WTC11 (cell line): ENCODE results near the gene ASB15. TPM values are rescaled to one million over a fixed set of nuclear protein-coding genes. Genes with fewer than 3 reads are reported as not detected.
A peak's percentile ranks its signal among the peaks of the same experiment; 100 is the strongest.

Experiments
- ATAC-seq: fragments of 200-7000 bp; cut with Tn5 transposase; 2 replicates; pipeline ENCODE4 v1.10.0; 2021; ENCODE audit warnings: mild to moderate bottlenecking, moderate library complexity
- CTCF ChIA-PET: fragments of 300-600 bp; sonication (Branson Sonifier 250); formaldehyde crosslinking; loops from one replicate; lab custom pipeline; 2021; ENCODE audit warnings: antibody characterized with exemption; lab: Charles Lee
- POLR2A ChIA-PET: fragments of 350-600 bp; sonication (Branson Sonifier 250); formaldehyde crosslinking; loops from one replicate; lab custom pipeline; 2021; ENCODE audit warnings: antibody characterized with exemption; lab: Charles Lee
- DNase-seq: peaks from one replicate; pipeline ENCODE4 v3.0.0; 2021; ENCODE audit warnings: low spot score
- H3K27ac Mint-ChIP-seq: 2 replicates; pipeline ENCODE4 v1.8.0; 2021; ENCODE audit warnings: mixed read lengths
- H3K27me3 Mint-ChIP-seq: 2 replicates; pipeline ENCODE4 v1.8.0; 2021; ENCODE audit warnings: low read depth, mild to moderate bottlenecking, moderate library complexity, mixed read lengths
- H3K36me3 Mint-ChIP-seq: 2 replicates; pipeline ENCODE4 v1.8.0; 2021; ENCODE audit warnings: mixed read lengths
- H3K4me1 Mint-ChIP-seq: 2 replicates; pipeline ENCODE4 v1.8.0; 2022; ENCODE audit warnings: mixed read lengths
- H3K4me3 Mint-ChIP-seq: 2 replicates; pipeline ENCODE4 v1.8.0; 2021; ENCODE audit warnings: mild to moderate bottlenecking, moderate library complexity, mixed read lengths
- H3K9me3 Mint-ChIP-seq: 2 replicates; pipeline ENCODE4 v1.8.0; 2021; ENCODE audit warnings: mixed read lengths
- CBFB ChIP-seq: sonication (generic); formaldehyde crosslinking; IDR thresholded peaks from 2 replicates; pipeline ENCODE4 v1.8.1; 2022; ENCODE audit warnings: mild to moderate bottlenecking, low read depth, missing genetic modification reagents
- ETV6 ChIP-seq: sonication (generic); formaldehyde crosslinking; IDR thresholded peaks from 2 replicates; pipeline ENCODE4 v1.8.1; 2022; ENCODE audit warnings: mild to moderate bottlenecking, missing genetic modification reagents
- FOXK1 ChIP-seq: sonication (generic); formaldehyde crosslinking; IDR thresholded peaks from 2 replicates; pipeline ENCODE4 v1.8.0; 2022; ENCODE audit warnings: mild to moderate bottlenecking, moderate library complexity, missing genetic modification reagents
- JUN ChIP-seq: sonication (generic); formaldehyde crosslinking; IDR thresholded peaks from 2 replicates; pipeline ENCODE4 v1.8.0; 2023; ENCODE audit warnings: mild to moderate bottlenecking, missing genetic modification reagents
- MXD4 ChIP-seq: fragments of 250-450 bp; sonication (Bioruptor Pico); IDR thresholded peaks from 2 replicates; pipeline ENCODE4 v1.8.0; 2021; ENCODE audit warnings: mild to moderate bottlenecking, moderate library complexity, borderline replicate concordance
- NFYB ChIP-seq: sonication (generic); formaldehyde crosslinking; conservative IDR thresholded peaks from 2 replicates; pipeline ENCODE4 v1.8.0; 2022; ENCODE audit warnings: low read depth, missing genetic modification reagents
- NR3C1 ChIP-seq: sonication (generic); formaldehyde crosslinking; conservative IDR thresholded peaks from 2 replicates; pipeline ENCODE4 v1.8.1; 2023; ENCODE audit warnings: low read depth, mild to moderate bottlenecking, missing genetic modification reagents
- RELA ChIP-seq: sonication (generic); formaldehyde crosslinking; IDR thresholded peaks from 2 replicates; pipeline ENCODE4 v1.8.1; 2022; ENCODE audit warnings: missing genetic modification reagents, mild to moderate bottlenecking, borderline replicate concordance
- SMAD3 ChIP-seq: sonication (generic); formaldehyde crosslinking; IDR thresholded peaks from 2 replicates; pipeline ENCODE4 v1.8.0; 2022; ENCODE audit warnings: missing genetic modification reagents, mild to moderate bottlenecking, borderline replicate concordance
- SMAD4 ChIP-seq: sonication (generic); formaldehyde crosslinking; IDR thresholded peaks from 2 replicates; pipeline ENCODE4 v1.8.0; 2022; ENCODE audit warnings: mild to moderate bottlenecking, missing genetic modification reagents
- SOX15 ChIP-seq: fragments of 250-450 bp; sonication (Bioruptor Pico); IDR thresholded peaks from 2 replicates; pipeline ENCODE4 v1.9.0; 2021; ENCODE audit warnings: mild to moderate bottlenecking
- SP1 ChIP-seq: sonication (generic); formaldehyde crosslinking; conservative IDR thresholded peaks from 2 replicates; pipeline ENCODE4 v1.8.1; 2022; ENCODE audit warnings: missing genetic modification reagents
- TCF7 ChIP-seq: sonication (generic); formaldehyde crosslinking; IDR thresholded peaks from 2 replicates; pipeline ENCODE4 v1.8.0; 2022; ENCODE audit warnings: mild to moderate bottlenecking, low read depth, missing genetic modification reagents, moderate library complexity
- TEAD4 ChIP-seq: sonication (generic); formaldehyde crosslinking; IDR thresholded peaks from 2 replicates; pipeline ENCODE4 v1.8.0; 2022; ENCODE audit warnings: mild to moderate bottlenecking, missing genetic modification reagents
- ZNF121 ChIP-seq: sonication (generic); formaldehyde crosslinking; IDR thresholded peaks from 2 replicates; pipeline ENCODE4 v1.8.0; 2023; ENCODE audit warnings: missing genetic modification reagents
- ZNF138 ChIP-seq: sonication (generic); formaldehyde crosslinking; conservative IDR thresholded peaks from 2 replicates; pipeline ENCODE4 v1.8.1; 2022; ENCODE audit warnings: mild to moderate bottlenecking, moderate library complexity, missing genetic modification reagents
- ZNF263 ChIP-seq: sonication (generic); formaldehyde crosslinking; IDR thresholded peaks from 2 replicates; pipeline ENCODE4 v1.8.1; 2022; ENCODE audit warnings: low read depth, mild to moderate bottlenecking, moderate library complexity, missing genetic modification reagents
- total RNA-seq: library from RNA; stranded (reverse); gene quantifications from 3 replicates; pipeline ENCODE4 v1.2.3, GENCODE V29; 2021
- TF ChIP-seq, protein P1 (sequence below): sonication (generic); formaldehyde crosslinking; IDR thresholded peaks from 2 replicates; pipeline ENCODE4 v1.8.1; 2022; ENCODE audit warnings: low read depth, mild to moderate bottlenecking, moderate library complexity, missing genetic modification reagents, borderline replicate concordance
- TF ChIP-seq, protein P2 (sequence below): sonication (generic); formaldehyde crosslinking; IDR thresholded peaks from 2 replicates; pipeline ENCODE4 v1.8.1; 2023; ENCODE audit warnings: mild to moderate bottlenecking, missing genetic modification reagents
- TF ChIP-seq, protein P3 (sequence below): sonication (generic); formaldehyde crosslinking; IDR thresholded peaks from 2 replicates; pipeline ENCODE4 v1.8.1; 2023; ENCODE audit warnings: mild to moderate bottlenecking, missing genetic modification reagents, borderline replicate concordance
- TF ChIP-seq, protein P4 (sequence below): sonication (generic); formaldehyde crosslinking; conservative IDR thresholded peaks from 2 replicates; pipeline ENCODE4 v1.8.1; 2023; ENCODE audit warnings: mild to moderate bottlenecking, low read depth, missing genetic modification reagents, moderate library complexity
- TF ChIP-seq, protein P5 (sequence below): sonication (generic); formaldehyde crosslinking; IDR thresholded peaks from 2 replicates; pipeline ENCODE4 v1.8.1; 2022; ENCODE audit warnings: missing genetic modification reagents, borderline replicate concordance

ASB15 gene
- total RNA-seq, 1 experiment from 2014 or later: not detected

DNA sequence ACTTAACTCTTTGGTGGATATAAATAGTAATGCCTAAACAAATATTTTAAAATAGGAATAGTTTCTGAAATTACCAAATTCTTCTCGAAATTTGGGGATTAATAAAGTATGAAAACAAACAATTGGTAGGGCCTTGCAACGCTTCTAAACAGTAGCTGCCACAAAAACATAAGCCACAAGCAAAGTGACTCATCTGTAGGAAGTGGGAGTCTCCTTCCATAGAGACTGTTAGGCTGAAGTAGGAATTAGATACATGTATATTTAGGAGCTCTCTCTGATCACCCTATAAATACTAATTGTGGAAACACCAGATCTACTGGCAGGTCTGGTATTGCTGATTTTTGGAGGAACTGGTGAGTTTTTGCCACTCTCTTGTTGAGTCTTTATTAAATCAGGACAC, 48.3 kb downstream of the ASB15 start:
- ChIA-PET POLR2A (no interaction called here), CTCF (interaction anchor here (1.8 kb wide), 1 partner anchor 33 kb away, joined by 6 read pairs; no protein-coding TSS in a partner anchor)
- H3K27ac Mint-ChIP-seq: no peak overlapping the region
- ATAC-seq (no peak), DNase-seq (no peak)
- no peak overlapping the region for H3K4me3 Mint-ChIP-seq
- no peaks in the 10 kb centered on the region for H3K36me3 Mint-ChIP-seq
- TF ChIP-seq SOX15 (CRISPR knock-in tag) (no peak), JUN (CRISPR knock-in tag) (no peak), ZNF263 (CRISPR knock-in tag) (no peak), NR3C1 (no peak), RELA (CRISPR knock-in tag) (no peak), FOXK1 (CRISPR knock-in tag) (no peak), ZNF138 (CRISPR knock-in tag) (no peak), CBFB (CRISPR knock-in tag) (no peak), SMAD3 (CRISPR knock-in tag) (no peak), NFYB (no peak), SMAD4 (CRISPR knock-in tag) (no peak), TEAD4 (CRISPR knock-in tag) (no peak), TCF7 (CRISPR knock-in tag) (no peak)
- TF ChIP-seq, protein P1, sequence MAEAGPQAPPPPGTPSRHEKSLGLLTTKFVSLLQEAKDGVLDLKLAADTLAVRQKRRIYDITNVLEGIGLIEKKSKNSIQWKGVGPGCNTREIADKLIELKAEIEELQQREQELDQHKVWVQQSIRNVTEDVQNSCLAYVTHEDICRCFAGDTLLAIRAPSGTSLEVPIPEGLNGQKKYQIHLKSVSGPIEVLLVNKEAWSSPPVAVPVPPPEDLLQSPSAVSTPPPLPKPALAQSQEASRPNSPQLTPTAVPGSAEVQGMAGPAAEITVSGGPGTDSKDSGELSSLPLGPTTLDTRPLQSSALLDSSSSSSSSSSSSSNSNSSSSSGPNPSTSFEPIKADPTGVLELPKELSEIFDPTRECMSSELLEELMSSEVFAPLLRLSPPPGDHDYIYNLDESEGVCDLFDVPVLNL (CRISPR knock-in tag): no peak
- H3K9me3 Mint-ChIP-seq: no peaks in the 10 kb centered on the region
- H3K4me1 Mint-ChIP-seq: peaks cover 26% of the 10 kb centered on the region
- H3K27me3 Mint-ChIP-seq: no peaks in the 10 kb centered on the region

DNA sequence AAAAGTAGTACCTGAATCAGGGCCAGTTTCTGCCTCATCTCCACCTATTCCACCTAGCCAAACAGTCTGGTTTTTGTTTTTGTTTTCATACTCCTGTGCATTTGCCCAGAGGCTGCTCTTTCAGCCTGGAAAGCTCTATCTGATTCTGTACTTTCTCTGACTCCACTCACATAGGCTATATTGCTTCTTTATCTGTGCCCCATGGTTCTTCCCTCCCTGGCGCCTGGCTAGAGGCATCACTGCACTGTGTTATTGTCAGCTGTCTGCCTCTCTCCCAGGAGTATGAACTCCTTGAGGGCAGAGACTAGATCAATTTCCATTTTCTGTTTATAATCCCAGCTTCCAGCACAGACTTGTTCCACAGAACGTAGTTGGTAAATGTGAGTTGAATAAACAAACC, 49.0 kb downstream of the ASB15 start:
- Mint-ChIP-seq H3K27me3 (no peaks in the 10 kb centered on the region), H3K4me3 (no peak overlapping the region), H3K9me3 (no peaks in the 10 kb centered on the region), H3K36me3 (no peaks in the 10 kb centered on the region), H3K27ac (0 out of 2 replicates have a peak overlapping the region, but pooled peaks have one; percentile 3), H3K4me1 (peaks cover 21% of the 10 kb centered on the region)
- ChIA-PET CTCF (interaction anchor here (1.8 kb wide), 1 partner anchor 32 kb away, joined by 6 read pairs; no protein-coding TSS in a partner anchor), POLR2A (no interaction called here)
- DNase-seq: no peak
- TF ChIP-seq NFYB (no peak), MXD4 (CRISPR knock-in tag) (no peak), ETV6 (CRISPR knock-in tag) (no peak)
- TF ChIP-seq, protein P2, sequence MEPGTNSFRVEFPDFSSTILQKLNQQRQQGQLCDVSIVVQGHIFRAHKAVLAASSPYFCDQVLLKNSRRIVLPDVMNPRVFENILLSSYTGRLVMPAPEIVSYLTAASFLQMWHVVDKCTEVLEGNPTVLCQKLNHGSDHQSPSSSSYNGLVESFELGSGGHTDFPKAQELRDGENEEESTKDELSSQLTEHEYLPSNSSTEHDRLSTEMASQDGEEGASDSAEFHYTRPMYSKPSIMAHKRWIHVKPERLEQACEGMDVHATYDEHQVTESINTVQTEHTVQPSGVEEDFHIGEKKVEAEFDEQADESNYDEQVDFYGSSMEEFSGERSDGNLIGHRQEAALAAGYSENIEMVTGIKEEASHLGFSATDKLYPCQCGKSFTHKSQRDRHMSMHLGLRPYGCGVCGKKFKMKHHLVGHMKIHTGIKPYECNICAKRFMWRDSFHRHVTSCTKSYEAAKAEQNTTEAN (CRISPR knock-in tag): no peak
- no peak for ATAC-seq

DNA sequence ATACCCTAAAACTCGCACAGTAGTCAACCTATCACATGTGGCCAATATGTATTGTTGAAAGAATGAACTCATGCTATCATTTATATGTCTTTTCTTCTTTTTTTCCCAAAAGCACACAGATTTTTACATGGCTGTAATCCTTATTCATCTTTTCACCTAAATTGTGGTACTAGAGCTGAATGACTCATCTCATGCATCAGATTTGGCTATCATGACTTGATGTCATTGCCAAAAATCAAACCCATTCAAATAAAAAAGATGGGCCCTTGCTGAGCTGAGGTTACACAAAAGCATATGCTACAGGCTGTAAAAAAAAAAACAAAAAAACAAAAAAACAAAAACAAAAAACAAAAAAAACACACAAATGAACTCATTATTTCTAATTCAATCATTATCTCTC, 50.8 kb downstream of the ASB15 start:
- POLR2A ChIA-PET: no interaction called here
- Mint-ChIP-seq H3K4me1 (peaks cover 10% of the 10 kb centered on the region), H3K9me3 (no peaks in the 10 kb centered on the region), H3K27ac (no peak overlapping the region), H3K36me3 (no peaks in the 10 kb centered on the region), H3K4me3 (no peak overlapping the region), H3K27me3 (no peaks in the 10 kb centered on the region)
- DNase-seq (no peak), ATAC-seq (no peak)
- CTCF ChIA-PET: interaction anchor here (1.3 kb wide), 1 partner anchor 49 kb away, joined by 3 read pairs; no protein-coding TSS in a partner anchor
- TF ChIP-seq TCF7 (CRISPR knock-in tag): no peak
- no peak for TF ChIP-seq ZNF121 (CRISPR knock-in tag)
- TF ChIP-seq JUN (CRISPR knock-in tag): no peak
- TF ChIP-seq NR3C1: no peak
- TF ChIP-seq, protein P3, sequence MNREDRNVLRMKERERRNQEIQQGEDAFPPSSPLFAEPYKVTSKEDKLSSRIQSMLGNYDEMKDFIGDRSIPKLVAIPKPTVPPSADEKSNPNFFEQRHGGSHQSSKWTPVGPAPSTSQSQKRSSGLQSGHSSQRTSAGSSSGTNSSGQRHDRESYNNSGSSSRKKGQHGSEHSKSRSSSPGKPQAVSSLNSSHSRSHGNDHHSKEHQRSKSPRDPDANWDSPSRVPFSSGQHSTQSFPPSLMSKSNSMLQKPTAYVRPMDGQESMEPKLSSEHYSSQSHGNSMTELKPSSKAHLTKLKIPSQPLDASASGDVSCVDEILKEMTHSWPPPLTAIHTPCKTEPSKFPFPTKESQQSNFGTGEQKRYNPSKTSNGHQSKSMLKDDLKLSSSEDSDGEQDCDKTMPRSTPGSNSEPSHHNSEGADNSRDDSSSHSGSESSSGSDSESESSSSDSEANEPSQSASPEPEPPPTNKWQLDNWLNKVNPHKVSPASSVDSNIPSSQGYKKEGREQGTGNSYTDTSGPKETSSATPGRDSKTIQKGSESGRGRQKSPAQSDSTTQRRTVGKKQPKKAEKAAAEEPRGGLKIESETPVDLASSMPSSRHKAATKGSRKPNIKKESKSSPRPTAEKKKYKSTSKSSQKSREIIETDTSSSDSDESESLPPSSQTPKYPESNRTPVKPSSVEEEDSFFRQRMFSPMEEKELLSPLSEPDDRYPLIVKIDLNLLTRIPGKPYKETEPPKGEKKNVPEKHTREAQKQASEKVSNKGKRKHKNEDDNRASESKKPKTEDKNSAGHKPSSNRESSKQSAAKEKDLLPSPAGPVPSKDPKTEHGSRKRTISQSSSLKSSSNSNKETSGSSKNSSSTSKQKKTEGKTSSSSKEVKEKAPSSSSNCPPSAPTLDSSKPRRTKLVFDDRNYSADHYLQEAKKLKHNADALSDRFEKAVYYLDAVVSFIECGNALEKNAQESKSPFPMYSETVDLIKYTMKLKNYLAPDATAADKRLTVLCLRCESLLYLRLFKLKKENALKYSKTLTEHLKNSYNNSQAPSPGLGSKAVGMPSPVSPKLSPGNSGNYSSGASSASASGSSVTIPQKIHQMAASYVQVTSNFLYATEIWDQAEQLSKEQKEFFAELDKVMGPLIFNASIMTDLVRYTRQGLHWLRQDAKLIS (CRISPR knock-in tag): no peak
- TF ChIP-seq, protein P4, sequence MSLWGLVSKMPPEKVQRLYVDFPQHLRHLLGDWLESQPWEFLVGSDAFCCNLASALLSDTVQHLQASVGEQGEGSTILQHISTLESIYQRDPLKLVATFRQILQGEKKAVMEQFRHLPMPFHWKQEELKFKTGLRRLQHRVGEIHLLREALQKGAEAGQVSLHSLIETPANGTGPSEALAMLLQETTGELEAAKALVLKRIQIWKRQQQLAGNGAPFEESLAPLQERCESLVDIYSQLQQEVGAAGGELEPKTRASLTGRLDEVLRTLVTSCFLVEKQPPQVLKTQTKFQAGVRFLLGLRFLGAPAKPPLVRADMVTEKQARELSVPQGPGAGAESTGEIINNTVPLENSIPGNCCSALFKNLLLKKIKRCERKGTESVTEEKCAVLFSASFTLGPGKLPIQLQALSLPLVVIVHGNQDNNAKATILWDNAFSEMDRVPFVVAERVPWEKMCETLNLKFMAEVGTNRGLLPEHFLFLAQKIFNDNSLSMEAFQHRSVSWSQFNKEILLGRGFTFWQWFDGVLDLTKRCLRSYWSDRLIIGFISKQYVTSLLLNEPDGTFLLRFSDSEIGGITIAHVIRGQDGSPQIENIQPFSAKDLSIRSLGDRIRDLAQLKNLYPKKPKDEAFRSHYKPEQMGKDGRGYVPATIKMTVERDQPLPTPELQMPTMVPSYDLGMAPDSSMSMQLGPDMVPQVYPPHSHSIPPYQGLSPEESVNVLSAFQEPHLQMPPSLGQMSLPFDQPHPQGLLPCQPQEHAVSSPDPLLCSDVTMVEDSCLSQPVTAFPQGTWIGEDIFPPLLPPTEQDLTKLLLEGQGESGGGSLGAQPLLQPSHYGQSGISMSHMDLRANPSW (CRISPR knock-in tag): no peak
- TF ChIP-seq, protein P5, sequence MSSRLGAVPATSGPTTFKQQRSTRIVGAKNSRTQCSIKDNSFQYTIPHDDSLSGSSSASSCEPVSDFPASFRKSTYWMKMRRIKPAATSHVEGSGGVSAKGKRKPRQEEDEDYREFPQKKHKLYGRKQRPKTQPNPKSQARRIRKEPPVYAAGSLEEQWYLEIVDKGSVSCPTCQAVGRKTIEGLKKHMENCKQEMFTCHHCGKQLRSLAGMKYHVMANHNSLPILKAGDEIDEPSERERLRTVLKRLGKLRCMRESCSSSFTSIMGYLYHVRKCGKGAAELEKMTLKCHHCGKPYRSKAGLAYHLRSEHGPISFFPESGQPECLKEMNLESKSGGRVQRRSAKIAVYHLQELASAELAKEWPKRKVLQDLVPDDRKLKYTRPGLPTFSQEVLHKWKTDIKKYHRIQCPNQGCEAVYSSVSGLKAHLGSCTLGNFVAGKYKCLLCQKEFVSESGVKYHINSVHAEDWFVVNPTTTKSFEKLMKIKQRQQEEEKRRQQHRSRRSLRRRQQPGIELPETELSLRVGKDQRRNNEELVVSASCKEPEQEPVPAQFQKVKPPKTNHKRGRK: no peak
- TF ChIP-seq SP1: no peak
